LoVo (cell line): ENCODE data around the gene CHTF8.

ENCODE experiments used
- DNase-seq: peaks from one replicate; pipeline ENCODE4 v3.0.0-alpha.2; 2016; ENCODE audit warnings: low spot score

Gene CHTF8

DNA sequence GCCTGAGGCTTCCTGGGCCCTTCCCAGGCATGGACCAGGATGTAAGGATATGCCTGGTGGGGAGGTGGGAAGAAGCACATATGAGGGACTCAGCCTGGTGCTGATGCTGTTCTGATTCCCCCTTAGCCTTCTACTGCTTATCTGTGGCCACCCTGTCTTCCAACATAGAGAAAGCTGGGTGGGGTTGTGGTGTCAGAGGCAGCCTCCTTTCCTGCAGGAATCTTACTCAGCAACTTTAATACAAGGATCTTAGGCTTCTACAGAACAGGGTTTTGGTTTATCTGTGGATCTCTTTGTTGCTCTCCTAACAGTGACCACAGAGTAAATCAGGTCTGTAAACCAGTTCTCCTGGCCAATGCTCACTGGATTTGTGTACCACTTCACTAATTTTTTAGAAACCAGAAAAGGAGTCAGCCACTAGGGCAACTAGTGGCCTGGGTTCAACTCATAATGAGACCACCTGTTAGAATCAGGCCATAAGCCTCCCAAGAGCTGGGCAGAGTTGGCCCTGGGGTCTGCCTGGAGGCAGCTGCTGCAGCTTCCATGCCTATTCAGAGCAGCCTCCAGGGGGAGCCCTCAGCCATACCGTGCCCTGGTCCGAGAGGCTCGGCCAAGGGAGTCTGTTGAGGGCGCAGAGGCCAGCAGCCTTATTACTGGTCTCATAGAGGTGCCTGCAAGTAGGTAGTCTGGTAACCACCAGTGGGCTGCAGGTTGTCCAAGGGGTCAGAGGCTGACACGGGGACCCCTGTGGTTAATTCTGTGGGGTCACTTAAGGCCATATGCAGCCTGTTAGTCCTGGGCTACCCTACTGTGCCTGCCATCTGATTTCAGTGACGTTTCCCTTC is 19.9 kb downstream of the CHTF8 start:
- DNase-seq, result peak; percentile 35

DNA sequence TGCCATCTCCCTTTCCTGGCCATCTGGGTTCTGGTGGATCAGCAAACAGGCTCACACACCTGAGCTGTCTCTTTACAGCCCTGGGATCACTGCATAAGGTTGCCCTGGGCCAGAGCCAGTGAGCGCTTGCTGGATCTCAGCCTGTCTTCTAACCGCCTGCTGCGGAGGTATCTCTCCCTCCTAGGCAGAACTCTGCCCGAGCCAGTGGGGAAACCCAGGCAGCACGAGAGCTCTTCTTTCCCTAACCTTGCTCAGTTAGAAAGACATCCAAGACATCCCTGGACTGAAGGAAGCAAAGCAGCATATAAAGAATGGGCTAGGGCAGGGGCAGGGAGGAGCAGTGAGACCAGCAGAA is 20.5 kb downstream of the CHTF8 start:
- no peak for DNase-seq

DNA sequence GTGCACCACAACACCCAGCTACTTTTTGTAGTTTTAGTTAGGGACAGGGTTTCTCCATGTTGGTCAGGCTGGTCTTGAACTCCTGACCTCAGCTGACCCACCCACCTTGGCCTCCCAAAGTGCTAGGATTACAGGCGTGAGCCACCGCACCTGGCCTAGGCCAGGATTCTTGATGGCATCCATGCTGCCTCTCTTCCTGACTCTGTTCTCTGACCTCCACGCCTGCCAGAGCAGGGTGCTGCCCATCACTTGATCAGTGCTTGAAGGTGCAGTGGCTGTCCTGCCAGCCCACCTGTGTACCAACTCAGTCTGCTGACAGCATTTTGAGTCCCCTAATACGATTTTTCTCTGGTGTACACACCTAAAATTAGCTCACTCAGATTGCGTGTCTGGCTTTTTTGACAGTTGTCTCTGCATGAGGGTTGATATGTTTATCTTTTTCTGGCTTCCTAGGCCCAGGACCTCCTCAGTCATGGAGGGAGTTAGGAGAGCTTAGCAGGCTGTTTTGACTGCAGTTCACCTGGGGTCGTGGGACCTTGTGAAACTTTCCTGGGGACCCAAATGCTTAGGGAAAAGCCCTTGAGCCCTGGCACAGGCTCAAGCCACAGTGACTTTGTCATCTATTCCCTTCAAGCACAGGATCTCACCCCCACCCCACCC is 21.0 kb downstream of the CHTF8 start:
- DNase-seq, result no peak

DNA sequence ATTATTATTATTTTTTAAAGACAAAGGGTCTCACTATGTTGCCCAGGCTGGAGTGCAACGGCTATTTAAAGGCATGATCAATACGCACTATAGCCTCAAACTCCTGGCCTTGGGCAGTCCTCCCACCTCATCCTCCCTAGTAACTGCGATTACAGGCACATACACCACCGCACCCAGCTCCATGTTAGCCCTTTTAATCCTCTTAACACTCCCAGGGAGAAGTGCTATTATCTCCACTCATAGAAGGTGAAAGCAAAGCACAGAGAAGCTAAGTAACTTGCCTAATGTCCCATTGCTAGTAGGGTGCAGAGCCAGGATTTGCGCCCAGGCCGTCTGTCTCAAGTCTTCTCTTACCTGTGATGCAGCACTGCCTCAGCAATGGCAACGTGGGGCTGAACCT is 22.0 kb downstream of the CHTF8 start:
- no peak for DNase-seq

DNA sequence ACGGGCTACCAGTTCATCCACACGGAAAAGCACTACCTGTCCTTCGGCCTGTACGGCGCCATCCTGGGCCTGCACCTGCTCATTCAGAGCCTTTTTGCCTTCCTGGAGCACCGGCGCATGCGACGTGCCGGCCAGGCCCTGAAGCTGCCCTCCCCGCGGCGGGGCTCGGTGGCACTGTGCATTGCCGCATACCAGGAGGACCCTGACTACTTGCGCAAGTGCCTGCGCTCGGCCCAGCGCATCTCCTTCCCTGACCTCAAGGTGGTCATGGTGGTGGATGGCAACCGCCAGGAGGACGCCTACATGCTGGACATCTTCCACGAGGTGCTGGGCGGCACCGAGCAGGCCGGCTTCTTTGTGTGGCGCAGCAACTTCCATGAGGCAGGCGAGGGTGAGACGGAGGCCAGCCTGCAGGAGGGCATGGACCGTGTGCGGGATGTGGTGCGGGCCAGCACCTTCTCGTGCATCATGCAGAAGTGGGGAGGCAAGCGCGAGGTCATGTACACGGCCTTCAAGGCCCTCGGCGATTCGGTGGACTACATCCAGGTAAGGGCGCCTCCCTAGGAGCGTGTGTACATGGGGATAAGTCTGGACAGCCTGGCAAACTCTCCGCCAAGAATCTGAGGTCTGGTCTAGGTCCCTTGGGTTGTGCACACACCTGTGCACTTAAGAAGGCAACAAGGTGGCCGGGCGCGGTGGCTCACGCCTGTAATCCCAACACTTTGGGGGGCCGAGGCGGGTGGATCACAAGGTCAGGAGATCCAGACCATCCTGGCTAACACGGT is 22.7 kb downstream of the CHTF8 start:
- DNase-seq, result no peak

DNA sequence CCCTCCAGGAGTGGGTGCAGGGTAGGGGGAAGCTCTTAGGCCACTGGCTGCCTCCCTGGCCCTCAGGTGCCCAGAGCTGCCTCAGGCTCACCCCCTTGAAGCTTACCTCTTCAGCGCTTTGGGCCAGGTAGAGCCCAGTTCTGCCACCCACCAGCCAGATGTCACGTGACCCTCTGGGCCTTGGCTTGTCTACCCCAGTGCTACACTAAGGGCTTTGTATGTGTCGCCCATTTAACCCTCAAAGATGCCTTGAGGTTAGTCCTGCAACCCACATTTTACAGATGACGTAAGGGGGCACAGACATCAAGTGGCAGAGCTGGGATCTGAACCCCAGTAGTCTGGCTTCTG is 23.5 kb downstream of the CHTF8 start:
- DNase-seq, result no peak

DNA sequence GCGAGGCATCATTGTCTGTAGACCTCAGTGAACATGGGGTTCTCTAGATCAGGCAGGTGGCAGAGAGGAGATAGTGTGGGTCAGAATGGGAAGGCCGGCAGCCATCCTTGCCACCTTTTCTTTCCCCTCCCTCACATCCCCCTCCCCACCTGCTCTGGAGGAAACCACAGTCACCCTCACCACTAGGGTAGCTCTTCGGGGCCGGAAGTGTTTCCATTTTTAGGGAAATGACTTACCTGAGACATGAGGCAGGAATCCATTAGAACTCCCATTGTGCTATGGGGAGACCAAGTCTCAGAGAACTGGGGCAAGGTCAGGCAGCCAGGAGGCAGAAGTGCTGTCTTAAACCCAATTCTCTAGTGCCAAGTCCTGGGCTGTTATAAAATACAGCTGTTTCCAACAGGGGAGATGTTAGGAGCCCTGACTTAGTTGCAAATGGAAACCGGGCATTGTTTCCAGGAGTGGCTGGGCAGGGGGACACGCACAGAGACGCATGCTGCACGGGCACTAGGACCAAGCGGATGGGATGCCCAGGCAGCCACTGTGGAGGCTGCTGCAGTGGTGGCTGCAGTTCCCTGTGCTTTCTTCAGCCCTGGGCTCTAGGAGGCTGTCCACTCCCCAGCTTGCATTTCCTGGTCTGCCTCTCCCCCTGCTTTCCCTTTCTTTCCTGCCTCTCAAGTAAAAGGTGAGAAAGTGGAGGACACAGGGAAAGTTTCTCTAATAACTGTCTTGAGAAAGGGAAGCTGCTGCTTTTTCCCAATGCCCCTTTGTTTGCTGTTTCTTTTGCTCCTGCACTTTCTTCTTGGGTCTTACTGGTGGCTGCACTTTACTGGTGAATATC is 24.1 kb downstream of the CHTF8 start:
- no peak for DNase-seq

DNA sequence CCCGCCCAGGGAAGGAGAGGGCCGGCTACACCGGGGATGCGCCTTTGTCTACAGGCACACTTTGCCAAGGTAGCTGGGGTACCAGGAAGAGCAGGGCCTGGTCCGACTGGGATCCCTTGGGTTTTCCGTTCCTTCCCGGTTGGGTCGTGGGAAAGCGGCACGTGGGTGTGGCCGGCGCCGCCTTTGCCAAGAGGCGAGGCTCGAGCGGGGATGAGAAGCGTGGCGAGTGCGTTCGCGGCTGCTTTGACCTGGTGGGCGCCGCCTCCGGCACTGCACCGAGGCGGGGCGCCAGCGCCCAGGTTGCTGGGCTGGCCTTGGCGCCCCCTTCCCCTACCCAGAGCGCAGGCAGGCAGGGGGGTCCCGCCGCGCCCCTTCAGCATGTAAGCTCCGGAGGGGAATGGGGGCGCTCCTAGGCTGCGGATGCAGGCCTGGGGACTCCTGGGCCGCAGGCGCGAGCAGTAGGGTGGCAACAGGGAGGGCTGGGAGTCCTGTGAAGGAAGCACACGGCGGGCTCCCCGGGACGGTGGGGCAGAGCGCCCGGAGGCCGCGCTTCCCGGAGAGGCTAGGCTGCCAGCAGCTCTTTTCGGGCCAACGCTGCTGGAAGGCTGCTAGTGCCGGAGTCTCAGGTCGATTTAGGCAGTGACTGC is 24.9 kb downstream of the CHTF8 start:
- DNase-seq, result peak; percentile 18

DNA sequence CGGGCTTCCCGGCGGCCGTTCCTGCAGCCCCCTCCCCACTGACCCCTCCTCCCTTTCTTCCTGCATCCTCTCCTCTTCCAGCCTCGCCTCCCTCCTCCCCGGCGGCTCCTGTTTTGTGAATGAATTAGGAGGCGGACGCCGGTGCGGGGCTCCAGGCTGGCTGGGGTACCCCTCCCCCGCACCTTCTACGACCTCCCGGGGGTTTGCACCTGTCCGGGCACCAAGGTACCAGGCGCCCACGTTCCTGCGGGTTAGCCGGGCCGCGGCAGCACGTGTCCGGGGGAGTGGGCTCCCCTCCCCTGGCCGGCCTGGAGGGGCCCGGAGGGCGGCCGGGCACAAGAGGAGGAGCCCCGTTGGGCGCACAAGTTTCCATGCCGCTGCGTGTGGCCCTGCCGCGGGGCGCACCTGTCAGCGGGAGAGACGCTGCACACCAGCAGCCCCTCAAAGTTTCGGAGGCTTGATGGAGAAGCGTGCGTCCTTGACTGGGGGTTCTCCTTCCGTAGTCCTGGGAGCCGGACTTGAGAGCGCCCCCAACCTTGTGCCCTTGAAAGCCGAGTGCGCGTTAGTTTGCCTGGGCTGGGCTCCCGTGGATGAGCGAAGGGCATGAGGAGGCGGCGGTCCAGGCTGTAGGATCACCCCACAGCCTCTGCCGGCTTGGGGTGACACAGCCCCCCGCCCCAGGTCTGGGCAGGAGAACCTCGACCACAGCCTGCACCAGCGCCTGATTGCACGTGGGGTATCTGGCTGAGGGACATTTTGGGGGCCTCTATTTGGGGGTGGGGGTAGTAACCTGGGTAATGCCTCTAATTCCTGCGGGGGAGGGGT is 25.7 kb downstream of the CHTF8 start:
- DNase-seq, result no peak

DNA sequence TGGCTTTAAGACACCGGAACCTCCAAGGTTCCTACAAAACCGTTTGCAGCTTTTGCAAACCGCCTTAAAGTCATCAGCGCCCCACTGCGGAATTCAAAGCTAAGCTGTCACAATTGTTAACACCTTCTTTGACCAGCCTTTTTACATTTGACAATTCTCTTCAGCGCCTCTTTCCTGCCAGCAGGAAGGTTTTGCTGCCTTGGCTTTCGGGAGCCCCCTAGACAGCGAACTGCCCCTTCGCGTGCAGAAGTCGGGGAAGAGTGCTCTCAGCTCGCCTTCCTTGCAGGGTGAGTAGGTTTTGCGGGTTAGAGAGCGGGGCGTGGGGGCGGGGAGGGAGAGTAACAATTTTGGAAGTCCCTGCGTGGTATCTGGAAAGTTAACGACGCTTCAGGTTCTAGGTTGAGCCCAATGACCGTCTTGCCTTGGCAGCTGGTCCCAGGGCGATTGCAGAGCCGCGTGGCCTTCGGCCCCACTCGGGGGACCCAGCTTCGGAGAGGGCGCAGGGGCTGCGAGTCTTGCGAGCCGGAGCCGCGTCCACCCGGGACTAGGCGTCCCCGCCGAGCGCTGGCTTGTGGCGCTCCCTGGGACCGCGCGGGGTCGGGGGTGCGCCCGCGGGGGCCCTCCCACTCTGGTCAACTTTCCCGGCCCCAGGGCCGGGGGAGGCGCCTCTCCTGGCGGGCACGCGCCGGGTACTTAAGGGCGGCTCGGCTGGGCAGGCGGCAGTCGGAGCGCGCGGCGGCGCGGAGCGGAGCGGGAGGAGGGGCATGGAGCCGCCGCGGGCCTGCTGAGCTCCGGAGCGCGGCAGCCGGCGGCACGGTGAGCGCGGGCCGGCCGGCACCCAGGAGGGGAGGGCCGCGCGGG is 26.7 kb downstream of the CHTF8 start, which contains the start of gene HAS3:
Gene HAS3 (plus strand): TSS at position 153 of the 861 bp plus-strand sequence. CDS start 3,743 bp downstream, outside the sequence.
- peak; percentile 75 for DNase-seq

DNA sequence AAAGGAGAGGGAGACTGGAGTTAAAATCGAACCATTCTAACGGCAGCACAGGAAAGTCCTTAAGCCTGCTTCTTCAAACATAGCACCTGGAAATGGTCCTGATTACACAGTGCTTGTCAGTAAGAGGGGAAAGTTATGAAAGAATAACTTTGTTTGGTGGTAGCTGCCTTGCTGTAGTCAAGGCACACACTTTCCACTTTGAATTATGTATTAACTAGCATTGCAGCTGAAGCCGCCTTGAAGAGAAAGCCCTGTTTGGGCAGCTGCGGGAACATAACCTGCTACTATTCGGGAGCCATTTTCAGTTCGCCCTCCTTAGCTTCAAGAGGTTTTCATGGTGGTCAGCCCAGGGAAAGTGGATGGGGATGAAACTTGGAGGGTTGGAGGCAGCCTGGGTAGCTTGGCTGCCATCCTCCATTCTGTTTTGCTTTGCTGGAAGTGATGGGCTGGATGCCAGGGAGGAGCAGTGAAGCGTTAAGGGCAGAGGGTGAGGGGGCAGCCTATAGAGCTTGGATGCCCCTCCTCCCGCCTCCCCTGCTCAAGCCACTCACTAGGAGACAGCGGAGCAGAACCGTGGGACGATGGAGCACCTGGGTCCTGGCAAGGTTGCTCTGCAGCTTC is 32.2 kb downstream of the CHTF8 start:
- DNase-seq, result no peak

DNA sequence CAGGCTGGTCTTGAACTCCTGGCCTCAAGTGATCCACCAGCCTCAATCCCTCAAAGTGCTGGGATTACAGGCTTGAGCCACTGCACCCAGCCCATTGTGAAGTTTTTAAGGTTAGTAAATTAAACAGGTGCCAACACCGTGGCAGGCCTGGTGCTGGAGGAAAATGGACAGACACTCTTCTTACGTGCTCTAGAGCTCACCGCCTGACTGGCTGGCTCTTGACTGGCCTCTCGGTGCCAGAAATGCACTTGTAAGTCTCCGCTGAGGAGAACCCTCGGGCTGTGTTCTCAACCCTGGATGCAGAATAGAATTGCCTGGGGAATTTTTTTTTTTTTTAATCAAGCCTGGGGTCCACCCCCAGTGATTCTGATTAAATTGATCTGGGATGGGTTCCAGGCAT is 37.2 kb downstream of the CHTF8 start:
- DNase-seq, result no peak

DNA sequence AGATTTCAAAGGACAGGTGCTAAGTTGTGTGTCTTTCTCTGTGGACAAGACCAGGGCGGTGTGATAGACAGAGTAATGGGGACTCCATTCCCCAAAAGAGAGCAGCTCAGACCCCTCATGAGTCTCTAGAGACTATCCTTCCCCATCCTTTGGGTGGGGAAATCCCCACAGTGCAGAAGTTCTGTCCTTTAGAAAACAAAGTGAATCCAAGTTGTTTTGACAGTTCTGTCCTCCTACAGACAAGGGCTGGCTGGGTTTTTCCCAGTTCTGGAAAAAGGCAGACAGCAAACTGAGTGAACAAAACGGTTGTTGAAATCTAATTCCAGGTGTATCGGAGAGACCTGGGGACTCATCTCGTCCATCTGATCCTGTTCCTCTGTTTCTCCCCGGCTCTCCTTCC is 37.9 kb downstream of the CHTF8 start:
- no peak for DNase-seq

DNA sequence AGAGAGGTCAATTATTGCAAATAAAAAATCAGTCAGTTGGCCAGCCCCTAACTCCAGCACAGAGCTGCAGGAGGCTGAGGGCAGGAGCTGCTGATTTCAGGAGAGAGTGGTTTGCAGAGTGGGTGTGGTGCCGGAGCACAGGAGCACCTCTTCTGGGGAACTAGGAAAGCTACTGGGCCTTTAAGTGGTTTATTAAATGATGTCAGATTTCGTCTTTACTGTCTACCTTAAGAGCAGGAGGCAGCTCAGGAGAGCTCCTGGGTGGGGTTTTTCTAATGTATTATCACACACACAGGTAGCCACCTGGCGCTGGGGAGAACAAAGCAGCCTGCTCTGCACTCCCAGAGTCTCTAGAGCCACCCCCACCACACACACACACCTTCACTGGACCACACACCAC is 38.4 kb downstream of the CHTF8 start:
- DNase-seq, result no peak

DNA sequence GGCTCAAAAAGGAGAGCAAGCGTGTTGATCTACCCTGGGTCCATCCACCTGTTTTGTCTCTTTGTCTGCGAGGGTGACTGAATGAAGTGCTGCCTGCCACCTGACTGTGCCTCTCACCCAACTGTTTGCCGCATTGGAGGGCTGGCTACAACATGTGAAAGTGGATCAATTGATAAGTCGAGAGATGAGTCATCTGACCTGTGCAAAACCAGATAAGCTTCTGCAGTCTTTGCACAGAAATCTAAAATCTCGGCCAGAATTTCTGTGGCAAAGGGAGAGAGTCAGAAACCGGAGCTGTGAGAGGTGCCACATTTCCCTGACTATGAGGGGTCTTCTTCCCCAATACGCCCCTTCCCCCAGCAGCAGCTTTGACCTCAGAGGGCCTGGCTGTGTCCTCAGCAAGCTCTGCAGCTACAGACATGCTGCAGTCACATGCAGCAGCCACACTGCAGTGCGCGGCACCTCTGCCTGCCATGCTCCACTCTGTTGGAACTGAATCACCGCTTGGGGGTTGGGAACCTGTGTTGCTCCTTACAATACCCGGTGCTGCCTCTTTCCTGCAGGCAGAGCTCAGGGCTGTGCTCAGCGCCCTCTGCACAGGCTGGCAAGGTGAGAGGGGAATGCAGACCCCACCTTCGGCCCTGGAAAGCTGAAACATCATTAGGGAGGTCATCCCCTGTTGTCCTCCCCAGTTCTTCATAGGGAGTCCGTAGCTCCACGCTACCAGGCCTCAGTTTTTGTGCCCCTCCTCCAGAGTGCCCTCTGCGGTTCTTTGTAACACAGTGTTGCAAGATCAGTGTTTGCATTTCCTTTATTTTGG is 43.1 kb downstream of the CHTF8 start:
- DNase-seq, result no peak

DNA sequence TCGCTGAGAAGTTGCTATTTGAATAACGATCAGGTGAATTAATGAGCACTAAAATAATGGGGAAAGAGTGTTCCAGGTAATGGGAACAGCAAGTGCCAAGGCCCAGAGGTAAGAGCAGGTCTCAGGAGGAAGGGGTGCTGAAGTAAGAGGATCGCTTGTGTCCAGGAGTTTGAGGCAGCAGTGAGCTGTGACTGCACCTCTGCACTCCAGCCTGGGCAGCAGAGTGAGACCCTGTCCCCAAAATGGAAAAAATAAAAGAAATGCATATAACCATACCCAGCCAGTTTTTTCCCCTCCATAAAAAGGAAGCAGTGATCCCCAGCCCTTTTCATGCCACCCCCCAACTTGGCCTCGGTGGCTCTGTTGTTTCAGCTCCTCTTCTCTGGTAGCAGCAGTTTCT is 43.7 kb downstream of the CHTF8 start:
- no peak for DNase-seq

DNA sequence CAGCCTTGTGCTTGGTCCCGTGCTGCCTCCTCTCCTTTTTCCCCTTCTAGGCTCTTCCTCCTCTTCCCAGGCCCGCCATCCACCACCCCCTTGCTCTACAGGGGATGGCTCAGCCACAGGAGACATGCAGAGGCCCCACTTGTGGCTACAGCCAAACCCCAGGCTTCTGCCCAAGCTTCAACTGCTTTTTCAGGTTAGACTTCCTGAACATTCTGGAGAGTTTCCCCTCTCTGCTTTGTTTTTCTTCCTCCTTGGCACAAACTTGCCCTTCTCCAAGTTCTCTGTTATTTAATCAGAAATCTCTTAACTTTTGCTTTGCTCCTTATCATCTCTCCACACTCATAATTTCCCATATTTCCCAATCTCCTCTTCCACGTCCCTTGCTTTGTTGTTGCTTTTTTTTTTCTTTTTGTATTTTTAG is 45.2 kb downstream of the CHTF8 start:
- DNase-seq, result no peak

DNA sequence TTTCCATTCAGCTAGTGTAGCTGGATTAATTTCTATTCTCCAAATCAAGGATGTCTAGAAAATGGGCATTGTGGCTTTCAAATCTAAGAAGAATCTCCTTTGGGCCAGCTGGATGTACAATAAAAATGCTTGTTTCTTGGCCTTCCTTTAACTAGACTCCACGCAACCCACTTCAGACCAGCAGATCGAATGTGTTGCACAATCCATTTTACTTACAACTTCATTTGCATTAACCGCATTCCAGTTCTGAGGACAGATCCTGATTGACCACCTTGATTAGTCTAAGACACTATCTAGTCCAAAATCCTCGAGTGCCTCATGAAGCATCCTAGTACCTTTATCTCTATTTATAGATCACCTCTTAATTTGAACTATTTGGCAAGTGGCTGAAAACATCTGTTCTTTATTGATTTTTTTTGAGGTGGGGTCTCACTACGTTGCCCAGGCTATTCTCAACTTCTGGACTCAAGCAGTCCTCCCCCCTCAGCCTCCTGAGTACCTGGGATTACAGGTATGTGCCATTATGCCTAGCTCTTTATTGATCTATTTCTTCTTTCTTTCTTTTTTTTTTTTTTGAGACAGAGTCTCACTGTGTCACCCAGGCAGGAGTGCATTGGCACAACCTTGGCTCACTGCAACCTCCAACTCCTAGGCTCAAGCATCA is 47.2 kb downstream of the CHTF8 start:
- DNase-seq, result no peak
